Endometrial microvascular endothelial cells (primary cell): ENCODE data around the gene KRT20. TPM values are rescaled to one million over a fixed set of nuclear protein-coding genes. Genes with fewer than 3 reads are reported as not detected.
"Not testable (repeated sequence)": the region's sequence is repeated elsewhere in the genome, so short reads cannot be mapped to it uniquely, and the experiment has no call there.

ENCODE experiments used
- in situ Hi-C: cut with HindIII; loops from 2 replicates; pipeline ENCODE4 v1.10.0; 2017; ENCODE audit warnings: low sequenced_read_pairs, low pct_unique_long_range_greater_than_20kb; ENCODE audit errors: inconsistent ontology term
- total RNA-seq: library from RNA; depleted of rRNA; stranded (reverse); fragments of >200 nt; gene quantifications from one replicate; pipeline ENCODE4 v1.2.3, GENCODE V29; 2015; ENCODE audit errors: inconsistent ontology term

Gene KRT20, protein sequence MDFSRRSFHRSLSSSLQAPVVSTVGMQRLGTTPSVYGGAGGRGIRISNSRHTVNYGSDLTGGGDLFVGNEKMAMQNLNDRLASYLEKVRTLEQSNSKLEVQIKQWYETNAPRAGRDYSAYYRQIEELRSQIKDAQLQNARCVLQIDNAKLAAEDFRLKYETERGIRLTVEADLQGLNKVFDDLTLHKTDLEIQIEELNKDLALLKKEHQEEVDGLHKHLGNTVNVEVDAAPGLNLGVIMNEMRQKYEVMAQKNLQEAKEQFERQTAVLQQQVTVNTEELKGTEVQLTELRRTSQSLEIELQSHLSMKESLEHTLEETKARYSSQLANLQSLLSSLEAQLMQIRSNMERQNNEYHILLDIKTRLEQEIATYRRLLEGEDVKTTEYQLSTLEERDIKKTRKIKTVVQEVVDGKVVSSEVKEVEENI
- total RNA-seq: not detected

DNA sequence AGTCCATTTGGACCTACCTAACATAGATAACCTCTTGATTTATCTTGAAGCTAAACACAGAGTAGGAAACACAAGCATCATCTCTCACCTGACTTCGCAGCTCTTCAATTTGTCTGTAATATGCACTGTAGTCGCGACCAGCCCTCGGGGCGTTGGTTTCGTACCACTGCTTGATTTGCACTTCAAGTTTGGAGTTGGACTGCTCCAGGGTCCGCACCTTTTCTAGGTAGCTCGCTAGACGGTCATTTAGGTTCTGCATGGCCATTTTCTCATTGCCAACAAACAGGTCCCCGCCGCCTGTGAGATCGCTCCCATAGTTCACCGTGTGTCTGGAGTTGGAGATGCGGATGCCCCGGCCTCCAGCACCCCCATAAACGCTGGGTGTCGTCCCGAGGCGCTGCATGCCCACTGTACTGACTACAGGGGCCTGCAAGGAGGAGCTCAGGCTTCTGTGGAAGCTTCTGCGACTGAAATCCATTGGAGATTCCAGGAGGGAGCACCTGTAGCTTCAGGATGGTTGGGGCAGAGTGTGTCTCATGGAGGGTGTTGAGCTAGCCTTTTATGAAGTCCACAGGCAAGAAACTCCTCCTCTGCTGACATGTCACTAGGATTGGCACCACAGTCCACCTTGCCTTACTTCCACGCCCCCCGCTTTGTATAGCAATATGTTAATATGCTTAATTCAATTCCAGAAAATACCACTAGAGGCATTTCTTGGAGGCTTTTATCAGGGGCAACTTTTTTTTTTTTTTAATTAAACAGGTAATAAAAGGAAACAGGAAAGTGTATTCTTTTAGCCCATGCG lies at the start of gene KRT20:
Gene KRT20, minus strand, starts transcription at position 535 of the 805 bp plus-strand sequence. Its CDS starts 57 bp downstream, at position 478.
- in situ Hi-C loops: no loop called here

DNA sequence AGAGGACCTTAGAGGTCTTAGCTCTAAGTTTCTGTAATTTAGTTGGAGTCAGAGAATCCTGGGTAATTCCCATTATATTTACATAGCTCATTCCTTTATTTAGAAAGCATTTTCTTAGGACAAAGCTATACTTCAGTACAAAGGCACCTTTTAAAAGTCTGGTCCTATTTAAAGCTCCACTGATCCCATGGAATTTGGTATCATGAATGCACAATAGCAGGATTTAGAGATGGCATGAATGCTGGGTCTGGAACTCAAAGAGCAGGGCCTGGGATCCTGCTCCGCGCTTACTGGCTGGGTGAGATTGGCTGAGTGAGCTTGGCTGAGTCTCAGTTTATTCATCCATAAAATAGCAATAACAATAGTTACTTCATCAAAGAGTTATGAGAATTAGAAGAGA lies 47.6 kb upstream of the KRT20 start:
- in situ Hi-C loops: no loop called here

DNA sequence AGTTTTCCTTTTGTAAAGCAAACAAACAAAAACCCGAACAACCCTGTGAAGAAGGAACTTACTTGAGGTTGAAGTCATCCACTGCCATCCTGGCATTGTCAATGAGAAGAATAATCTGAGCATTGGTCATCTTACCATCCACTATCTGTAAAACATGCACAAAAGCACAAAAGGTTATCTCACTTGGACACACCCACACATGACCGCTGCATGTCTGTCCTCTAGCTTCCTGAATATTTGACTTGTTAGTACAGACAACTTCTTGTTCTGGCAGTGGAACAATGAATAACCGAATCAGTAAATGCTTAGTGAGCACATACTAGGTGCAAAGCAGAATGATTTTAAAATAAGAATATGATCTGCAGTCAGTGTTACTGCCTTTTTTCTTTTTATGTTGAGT lies 46.3 kb upstream of the KRT20 start:
- in situ Hi-C loops: no loop called here

DNA sequence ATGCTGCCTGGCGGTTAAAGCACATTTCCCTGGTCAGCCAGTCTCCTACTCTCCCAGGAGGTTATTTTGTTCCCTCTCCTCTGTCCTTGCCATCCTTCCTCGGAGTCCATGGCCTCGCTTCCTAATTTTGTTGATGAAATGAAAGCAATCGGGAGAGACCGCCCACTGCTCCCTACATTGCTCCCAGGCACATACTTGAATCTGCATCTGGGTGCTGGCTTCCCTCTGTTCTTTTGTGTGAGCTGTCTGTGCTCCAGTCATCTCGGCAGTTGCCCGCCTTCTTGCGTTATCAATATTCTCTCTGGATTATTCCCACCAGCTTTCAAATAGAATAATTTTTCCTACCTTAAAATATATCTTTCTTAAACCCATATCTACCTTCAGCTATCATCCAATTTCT lies 41.3 kb upstream of the KRT20 start:
- in situ Hi-C loops: no loop called here

DNA sequence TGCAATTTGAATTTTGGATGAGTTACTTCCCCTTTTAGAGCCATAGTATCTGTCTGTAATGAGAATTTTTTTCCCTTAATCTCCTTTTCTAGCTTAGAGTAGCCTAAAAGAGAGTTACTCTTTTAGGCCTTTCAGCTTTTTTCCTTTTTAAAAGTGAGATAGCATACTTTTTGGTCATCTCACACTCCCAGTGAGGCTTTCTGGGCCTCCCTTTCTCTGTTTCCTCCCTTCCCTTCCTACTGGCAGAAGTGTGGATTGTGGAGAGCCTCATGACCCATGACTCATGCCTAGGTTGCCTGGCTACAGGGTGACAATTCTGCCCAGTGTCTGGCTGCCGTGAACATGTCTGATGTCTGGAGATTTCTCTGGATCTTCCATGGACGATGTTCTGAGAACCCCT lies 37.2 kb upstream of the KRT20 start:
- in situ Hi-C loops: no loop called here

DNA sequence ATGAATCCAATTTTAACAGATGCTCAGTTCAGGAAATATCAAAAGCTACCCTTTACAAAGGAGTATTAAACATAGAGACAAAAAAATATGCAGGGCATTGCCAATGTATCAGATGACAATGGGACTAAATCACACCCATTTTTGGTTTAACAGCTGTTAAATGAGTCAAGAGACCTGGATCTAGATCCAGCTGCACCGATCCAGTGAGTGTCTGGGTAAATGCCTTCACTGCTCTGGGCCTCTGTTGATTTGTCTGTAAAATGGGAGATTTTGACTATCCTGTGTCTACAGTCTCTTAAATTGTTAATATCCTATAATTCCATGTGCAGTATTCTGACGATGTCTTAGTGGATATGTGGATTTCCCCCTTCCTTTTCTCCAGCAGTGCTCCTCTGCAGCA lies 36.0 kb upstream of the KRT20 start:
- in situ Hi-C loops: no loop called here

DNA sequence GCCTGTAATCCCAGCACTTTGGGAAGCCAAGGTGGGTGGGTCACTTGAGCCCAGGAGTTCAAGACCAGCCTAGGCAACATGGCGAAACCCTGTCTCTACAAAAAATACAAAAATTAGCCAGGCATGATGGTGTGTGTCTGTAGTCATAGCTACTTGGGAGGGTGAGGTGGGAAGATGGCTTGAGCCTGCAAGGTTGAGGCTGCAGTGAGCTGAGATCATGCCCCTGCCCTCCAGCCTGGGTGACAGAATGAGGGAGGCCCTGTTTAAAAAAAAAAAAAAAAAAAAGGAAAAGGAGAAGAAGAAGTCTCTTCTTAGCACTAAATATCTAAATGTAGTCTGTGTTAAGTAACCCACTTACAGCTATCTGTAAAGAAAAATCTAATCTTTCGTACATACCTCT lies 32.1 kb upstream of the KRT20 start:
- in situ Hi-C loops: not testable (repeated sequence)

DNA sequence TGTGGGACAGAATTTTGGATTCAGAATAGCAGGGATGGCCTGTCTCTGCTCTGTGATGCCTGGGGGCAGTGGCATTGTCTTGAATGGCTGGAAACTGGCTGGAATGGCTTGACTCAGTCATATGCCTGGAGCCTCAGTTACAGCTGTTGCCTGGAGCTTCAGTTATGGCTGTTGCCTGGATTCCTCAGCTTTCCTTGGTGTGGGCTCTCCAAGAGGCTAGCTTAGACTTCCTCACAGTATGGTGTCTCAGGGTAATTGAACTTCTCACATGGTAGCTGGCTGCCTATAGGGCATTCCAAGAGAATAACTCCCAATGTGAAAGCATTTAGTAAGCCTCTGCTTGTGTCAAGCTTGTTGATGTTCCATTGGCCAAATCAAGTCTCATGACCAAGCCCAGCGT lies 31.3 kb upstream of the KRT20 start:
- in situ Hi-C loops: no loop called here

DNA sequence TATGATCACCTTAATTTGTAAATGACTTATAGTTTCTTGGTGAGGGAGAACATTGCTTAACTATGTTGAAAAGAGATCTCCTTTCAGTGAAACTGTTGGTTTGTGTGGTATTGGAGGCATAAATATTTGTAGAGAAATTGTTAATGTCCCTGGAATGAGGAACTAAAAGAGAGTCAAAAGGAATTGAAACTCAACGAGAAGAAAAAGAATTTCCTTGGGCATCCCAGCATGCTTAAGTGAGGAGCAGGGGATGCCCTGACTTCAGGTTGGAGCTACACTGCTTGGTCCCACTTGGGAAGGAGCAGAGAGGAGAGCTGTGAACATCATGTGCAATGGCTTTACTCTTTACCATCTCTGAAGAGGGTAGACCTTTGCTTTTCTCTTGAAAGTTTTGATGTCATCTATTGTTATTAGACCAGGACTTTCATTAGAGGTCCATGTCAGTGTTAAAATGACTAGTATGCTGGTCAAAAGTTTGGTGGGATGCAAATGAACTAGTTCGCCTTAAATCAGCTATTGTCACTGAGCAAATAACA lies 30.7 kb upstream of the KRT20 start:
- in situ Hi-C loops: no loop called here

DNA sequence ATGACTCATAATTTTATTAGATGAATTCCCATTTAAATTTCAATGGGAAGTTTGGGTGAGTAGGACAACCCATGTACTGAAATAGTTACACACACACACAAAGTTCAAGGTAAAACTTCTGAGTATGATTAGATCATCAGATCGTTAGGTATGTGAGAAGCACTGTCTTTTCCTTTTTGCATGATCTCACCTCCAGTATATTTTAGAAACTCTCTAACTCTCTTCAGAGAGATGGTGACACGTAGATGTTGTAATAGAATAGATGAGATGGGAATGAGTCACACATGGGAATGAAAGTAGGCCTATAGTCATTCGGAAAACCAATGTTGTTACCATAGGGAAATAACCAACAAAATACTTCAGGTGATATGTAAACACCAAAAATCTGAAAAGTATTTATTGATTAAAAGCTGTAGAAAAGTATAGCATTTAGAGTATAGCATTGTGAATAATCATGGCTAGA lies 30.2 kb upstream of the KRT20 start:
- in situ Hi-C loops: no loop called here

DNA sequence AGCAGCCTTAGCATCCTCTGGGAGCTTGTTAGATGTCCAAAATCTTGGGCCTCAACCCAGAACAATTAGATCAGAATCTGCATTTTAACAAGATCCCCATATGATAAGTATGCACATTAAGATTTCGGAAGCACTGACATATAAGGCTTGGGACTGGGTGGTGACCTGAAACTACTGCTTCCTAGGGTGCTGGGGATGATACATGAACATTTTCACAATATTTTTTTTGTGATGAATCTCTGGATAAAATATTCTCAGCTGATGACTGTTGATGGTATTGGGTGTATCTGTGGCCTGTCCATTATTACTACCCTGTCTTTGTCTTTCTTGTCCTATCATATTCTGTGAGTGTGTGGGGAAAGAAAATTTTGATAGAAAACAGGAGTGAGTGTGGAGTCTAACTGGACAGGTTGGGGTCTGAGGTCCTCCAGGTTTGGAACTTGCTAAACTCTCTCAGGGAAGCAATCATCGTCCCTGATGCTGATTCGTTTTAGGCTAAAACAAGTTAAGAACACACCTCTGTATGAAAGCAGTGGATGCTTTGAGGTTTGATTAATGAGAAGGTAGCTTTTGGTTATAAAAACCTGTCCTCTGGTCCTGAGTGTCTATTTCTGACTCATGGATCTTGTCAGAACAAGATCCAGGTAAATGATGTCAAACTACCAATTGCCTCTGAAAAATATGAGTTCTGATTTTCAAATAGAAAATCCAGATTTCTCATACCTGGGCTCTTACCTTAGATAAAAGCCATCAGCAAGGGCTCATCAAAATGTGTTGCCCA lies 29.2 kb upstream of the KRT20 start:
- in situ Hi-C loops: no loop called here

DNA sequence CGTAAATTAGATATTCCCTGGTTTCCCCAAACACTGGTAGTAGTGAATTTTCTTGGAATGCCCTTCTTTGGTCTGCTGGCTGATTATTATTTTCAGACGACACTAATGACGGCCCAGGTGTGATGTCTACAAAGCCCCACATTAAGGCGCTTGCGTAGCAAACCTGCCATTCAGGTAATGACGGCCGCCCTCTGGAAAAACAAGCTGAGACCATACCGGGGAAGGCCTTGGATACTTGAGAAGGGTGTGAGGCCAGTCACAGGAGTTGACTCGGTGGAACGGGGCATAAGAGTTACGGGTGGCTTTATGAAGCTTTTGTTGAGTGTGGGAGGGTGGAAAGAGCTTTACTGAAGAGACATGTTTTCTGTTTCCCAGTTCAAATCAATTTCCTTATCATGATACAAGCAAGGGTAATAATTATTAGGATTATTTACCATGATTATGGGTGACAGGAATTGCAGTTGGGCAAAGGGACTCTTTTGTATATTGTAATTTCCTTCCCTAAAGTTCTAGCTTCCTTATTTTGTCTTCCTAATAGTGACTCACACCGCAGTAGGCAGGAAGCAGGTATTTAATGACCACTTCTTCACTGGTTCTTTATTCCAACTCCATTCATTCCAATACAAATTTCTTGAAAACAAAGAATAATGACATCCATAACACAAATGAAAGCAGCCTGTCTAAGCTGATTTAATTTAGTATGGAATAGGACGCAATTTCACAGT lies 27.6 kb upstream of the KRT20 start:
- in situ Hi-C loops: no loop called here

DNA sequence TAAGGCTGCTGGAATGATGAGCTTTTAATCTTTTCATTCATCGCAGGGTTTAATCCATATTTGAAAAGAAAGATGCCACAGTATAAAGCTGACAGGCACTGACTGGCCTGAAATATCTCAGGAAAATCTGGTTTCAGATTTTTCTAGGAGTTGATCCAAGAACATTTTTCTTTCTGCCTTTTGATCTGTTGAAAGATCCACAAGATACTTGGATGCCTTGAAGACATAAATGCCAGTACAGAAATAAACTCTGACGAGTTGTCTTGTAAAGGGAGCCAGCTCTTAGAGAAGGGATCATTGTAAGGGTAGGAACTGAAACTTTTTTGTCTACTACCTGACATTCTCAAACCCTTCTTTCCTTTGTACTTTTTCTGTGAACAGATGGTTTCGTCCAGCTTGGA lies 25.4 kb upstream of the KRT20 start:
- in situ Hi-C loops: no loop called here

DNA sequence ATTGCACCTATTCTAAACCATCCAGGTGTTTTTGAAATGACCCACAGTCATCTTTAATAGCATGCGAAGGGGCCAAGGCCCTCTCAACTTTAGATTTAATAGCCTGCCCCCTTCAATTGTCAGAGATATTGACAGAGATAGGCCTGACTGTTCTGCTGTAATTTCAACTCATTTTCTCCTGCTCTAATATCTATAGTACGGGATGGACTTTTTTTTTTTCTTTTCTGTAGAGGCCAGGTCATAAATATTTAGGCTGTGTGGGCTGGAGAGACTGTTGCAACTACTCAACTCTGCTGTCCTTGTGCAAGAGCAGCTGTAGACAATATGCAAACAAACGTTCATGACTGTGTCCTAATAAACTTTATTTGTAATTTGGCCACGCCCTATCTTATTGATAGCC lies 24.7 kb upstream of the KRT20 start:
- in situ Hi-C loops: no loop called here

DNA sequence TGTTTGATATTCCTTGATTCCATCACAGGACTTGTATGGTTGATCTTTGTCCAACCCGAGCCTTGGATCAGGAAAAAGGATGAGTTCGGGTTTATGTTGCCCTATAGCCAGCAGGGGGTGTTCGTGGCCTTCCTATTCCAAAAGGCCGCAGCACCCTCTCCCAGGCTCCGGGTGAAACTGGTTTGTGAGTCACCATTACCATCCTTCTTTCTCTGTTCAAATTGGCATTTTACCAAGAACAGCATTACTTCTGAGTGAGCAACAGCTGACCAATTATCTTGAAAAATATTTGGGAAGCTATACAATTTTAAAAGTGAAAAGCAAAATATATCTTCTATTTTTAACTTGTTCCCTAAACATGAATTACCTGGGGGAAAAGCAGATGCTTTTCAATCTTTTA lies 24.3 kb upstream of the KRT20 start:
- in situ Hi-C loops: no loop called here

DNA sequence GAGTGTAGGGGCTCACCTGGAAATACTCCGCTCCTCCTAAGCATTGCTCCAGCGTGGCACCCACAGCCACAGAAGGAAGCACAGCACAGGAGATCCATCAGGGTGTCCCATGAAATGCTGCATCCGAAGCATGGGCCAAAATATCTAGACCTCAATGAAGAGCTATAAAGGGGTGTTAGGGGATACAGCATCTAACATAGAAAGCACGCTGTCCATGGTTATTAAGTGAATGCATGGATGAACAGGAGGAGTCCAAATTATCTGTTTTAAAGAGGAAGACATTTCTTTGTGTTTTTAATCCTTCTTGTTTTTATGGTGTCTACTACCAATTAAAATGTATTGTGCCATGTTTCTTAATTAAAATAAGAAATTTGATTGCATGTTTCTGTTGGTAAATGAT lies 21.6 kb upstream of the KRT20 start:
- in situ Hi-C loops: no loop called here

DNA sequence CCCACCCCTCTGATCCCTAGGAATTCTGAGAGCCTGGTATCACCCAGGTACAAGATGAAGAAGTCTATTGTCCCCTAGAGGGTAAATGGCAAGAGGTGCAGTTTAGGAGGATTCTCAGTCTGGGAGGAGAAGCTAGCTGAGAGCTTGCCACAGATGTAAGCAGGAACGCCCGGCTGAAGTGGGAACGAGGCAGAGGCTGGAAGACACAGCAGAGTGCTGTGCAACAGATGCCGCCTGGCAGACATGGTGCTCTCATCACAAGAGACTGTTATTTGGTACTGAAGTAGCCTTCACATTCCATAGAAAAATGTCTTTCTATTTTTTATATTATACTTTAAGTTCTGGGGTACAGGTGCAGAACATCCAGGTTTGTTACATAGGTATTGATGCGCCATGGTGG lies 20.3 kb upstream of the KRT20 start:
- in situ Hi-C loops: no loop called here

DNA sequence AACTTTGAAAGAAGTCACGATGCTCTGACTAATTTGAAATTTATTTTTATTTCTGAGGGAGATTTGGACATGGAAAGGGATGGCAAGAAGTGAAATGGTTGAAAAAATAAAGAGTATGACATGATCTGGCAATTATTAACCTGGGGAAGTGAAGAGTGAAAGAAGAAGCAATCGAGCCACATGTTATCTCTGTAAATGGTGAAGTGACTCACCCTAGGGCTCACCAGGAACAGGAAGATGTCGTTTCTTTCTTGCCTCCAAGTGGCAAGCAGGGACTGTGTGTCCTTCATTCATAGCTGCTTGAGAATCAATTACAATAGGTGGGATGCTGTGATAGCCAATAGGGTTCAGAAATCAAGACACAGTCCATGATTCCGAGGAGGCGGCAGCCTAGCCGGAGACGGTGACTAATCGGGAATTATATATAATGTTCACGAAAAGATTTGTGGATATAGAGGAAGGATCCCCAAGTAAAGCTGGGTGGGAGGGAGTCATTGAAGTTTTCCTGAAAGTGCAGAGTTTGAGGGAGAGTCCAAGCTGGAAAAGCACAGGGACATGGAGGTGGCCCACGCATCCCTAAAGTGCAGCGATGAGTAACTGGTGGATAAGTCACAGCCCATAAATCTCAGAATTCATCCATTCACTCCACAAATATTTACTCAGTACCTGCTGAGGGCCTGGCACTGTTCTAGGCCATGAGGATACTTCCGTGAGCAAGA lies 18.2 kb upstream of the KRT20 start:
- in situ Hi-C loops: no loop called here
